ENCODE data around the gene PDCD11. TPM values are rescaled to one million over a fixed set of nuclear protein-coding genes. Genes with fewer than 3 reads are reported as not detected.
"Not testable (repeated sequence)": the region's sequence is repeated elsewhere in the genome, so short reads cannot be mapped to it uniquely, and the experiment has no call there.

Gene PDCD11
- total RNA-seq, 2 donors from 2014 or later = 10.7 to 23.0 TPM

GRCh38 chr10:103397191-103397825, 882 bp downstream of the PDCD11 start:
- Histone ChIP-seq H3K27ac (no peak overlapping the region), H3K9me3 (no peaks in the 10 kb centered on the region), H3K36me3 (peaks cover 10% of the 10 kb centered on the region), H3K4me3 (peak overlapping the region; percentile 95), H3K4me1 (ENCODE audit: control insufficient read depth in 1 of 2, low read depth in 2 of 2) (peaks cover 24 to 40% of the 10 kb centered on the region in 2 donors), H3K27me3 (replicated peaks; ENCODE audit: insufficient read depth) (no peaks in the 10 kb centered on the region)
- TF ChIP-seq CTCF (IDR thresholded peaks at IDR 0.05) = no peak
- no peak for ATAC-seq (ENCODE audit: insufficient number of reproducible peaks, low FRiP score, low read depth)
- DNase-seq (ENCODE audit: low spot score) = no peak

- H3K4me1 ChIP-seq (ENCODE audit: control insufficient read depth in 1 of 2, low read depth in 2 of 2) = no peaks in the 10 kb centered on the region
- ATAC-seq (ENCODE audit: insufficient number of reproducible peaks, low FRiP score, low read depth) (no peak), DNase-seq (ENCODE audit: low spot score) (no peak)
- no peaks in the 10 kb centered on the region for H3K27me3 ChIP-seq (replicated peaks; ENCODE audit: insufficient read depth)
- peaks cover 59% of the 10 kb centered on the region for H3K36me3 ChIP-seq
- TF ChIP-seq CTCF (IDR thresholded peaks at IDR 0.05) = no peak
- no peaks in the 10 kb centered on the region for H3K9me3 ChIP-seq
- no peak overlapping the region for H3K4me3 ChIP-seq
- H3K27ac ChIP-seq = no peak overlapping the region
Measured at GRCh38 chr10:103413564-103413963, 17.1 kb downstream of the PDCD11 start.

- Histone ChIP-seq H3K27me3 (replicated peaks; ENCODE audit: insufficient read depth) (no peaks in the 10 kb centered on the region), H3K4me1 (ENCODE audit: control insufficient read depth in 1 of 2, low read depth in 2 of 2) (no peaks in the 10 kb centered on the region), H3K4me3 (no peak overlapping the region), H3K36me3 (peaks cover 61% of the 10 kb centered on the region), H3K27ac (no peak overlapping the region), H3K9me3 (no peaks in the 10 kb centered on the region)
- DNase-seq (ENCODE audit: low spot score) = no peak
- no peak for ATAC-seq (ENCODE audit: insufficient number of reproducible peaks, low FRiP score, low read depth)
- TF ChIP-seq CTCF (IDR thresholded peaks at IDR 0.05) = no peak
Measured at GRCh38 chr10:103415581-103415980, 19.2 kb downstream of the PDCD11 start.

GRCh38 chr10:103416436-103417147, 20.2 kb downstream of the PDCD11 start:
- Histone ChIP-seq H3K9me3 (no peaks in the 10 kb centered on the region), H3K27me3 (replicated peaks; ENCODE audit: insufficient read depth) (no peaks in the 10 kb centered on the region), H3K4me3 (no peak overlapping the region), H3K4me1 (ENCODE audit: control insufficient read depth in 1 of 2, low read depth in 2 of 2) (no peaks in the 10 kb centered on the region), H3K27ac (no peak overlapping the region), H3K36me3 (peaks cover 66% of the 10 kb centered on the region)
- DNase-seq (ENCODE audit: low spot score) = peak; percentile 43
- peak; percentile 69 for TF ChIP-seq CTCF (IDR thresholded peaks at IDR 0.05)
- ATAC-seq (ENCODE audit: insufficient number of reproducible peaks, low FRiP score, low read depth) = peak; percentile 59

- not testable (repeated sequence) for H3K27me3 ChIP-seq (replicated peaks; ENCODE audit: insufficient read depth); ATAC-seq (ENCODE audit: insufficient number of reproducible peaks, low FRiP score, low read depth); H3K4me1 ChIP-seq (ENCODE audit: control insufficient read depth in 1 of 2, low read depth in 2 of 2); H3K27ac ChIP-seq; H3K4me3 ChIP-seq; H3K9me3 ChIP-seq; DNase-seq (ENCODE audit: low spot score)
- peaks cover 65% of the 10 kb centered on the region for H3K36me3 ChIP-seq
Measured at GRCh38 chr10:103417148-103417469, 20.7 kb downstream of the PDCD11 start.

All from thoracic aorta (tissue), 2 donors.